WTC11 (cell line): ENCODE measurements around the gene ADORA1.

ENCODE experiments used
- STAT6 ChIP-seq: sonication (generic); formaldehyde crosslinking; conservative IDR thresholded peaks from 2 replicates; pipeline ENCODE4 v1.8.1; 2023; ENCODE audit warnings: mild to moderate bottlenecking, low read depth, missing genetic modification reagents, moderate library complexity
- TF ChIP-seq, protein P1 (sequence below): fragments of 200-600 bp; IDR thresholded peaks from 2 replicates; pipeline ENCODE4 v1.8.0; 2022; ENCODE audit warnings: antibody characterized with exemption
- TF ChIP-seq, protein P2 (sequence below): sonication (generic); formaldehyde crosslinking; IDR thresholded peaks from 2 replicates; pipeline ENCODE4 v1.8.0; 2022; ENCODE audit warnings: mild to moderate bottlenecking, missing genetic modification reagents

- TF ChIP-seq, protein P1, sequence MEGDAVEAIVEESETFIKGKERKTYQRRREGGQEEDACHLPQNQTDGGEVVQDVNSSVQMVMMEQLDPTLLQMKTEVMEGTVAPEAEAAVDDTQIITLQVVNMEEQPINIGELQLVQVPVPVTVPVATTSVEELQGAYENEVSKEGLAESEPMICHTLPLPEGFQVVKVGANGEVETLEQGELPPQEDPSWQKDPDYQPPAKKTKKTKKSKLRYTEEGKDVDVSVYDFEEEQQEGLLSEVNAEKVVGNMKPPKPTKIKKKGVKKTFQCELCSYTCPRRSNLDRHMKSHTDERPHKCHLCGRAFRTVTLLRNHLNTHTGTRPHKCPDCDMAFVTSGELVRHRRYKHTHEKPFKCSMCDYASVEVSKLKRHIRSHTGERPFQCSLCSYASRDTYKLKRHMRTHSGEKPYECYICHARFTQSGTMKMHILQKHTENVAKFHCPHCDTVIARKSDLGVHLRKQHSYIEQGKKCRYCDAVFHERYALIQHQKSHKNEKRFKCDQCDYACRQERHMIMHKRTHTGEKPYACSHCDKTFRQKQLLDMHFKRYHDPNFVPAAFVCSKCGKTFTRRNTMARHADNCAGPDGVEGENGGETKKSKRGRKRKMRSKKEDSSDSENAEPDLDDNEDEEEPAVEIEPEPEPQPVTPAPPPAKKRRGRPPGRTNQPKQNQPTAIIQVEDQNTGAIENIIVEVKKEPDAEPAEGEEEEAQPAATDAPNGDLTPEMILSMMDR, result no peak
- TF ChIP-seq, protein P2, sequence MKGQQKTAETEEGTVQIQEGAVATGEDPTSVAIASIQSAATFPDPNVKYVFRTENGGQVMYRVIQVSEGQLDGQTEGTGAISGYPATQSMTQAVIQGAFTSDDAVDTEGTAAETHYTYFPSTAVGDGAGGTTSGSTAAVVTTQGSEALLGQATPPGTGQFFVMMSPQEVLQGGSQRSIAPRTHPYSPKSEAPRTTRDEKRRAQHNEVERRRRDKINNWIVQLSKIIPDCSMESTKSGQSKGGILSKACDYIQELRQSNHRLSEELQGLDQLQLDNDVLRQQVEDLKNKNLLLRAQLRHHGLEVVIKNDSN (CRISPR knock-in tag), result no peak
- TF ChIP-seq STAT6 (CRISPR knock-in tag), result no peak
Measured at GRCh38 chr1:203182387-203182953, 54.9 kb downstream of the ADORA1 start.
